ENCODE data around the gene MDGA2.

MDGA2 gene

DNA sequence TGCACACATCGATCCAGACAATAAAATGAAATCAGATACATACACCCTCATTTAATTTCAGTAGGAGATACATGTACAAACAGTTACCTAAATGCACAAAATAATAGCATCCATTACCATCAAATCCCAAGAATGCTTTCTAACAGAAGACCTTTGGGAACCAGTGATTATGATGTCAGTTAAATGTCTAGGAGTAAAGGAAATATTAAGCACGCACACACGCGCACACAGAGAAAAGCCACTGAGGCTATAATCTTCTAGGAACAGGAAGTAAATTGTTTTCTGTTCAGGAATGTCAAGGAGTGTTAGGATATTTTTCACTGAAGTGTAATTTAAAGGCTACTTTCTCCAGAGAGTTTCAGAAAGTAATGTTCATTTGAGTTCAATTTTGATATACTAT lies 250.1 kb downstream of the MDGA2 start:
- TF ChIP-seq, protein P1, sequence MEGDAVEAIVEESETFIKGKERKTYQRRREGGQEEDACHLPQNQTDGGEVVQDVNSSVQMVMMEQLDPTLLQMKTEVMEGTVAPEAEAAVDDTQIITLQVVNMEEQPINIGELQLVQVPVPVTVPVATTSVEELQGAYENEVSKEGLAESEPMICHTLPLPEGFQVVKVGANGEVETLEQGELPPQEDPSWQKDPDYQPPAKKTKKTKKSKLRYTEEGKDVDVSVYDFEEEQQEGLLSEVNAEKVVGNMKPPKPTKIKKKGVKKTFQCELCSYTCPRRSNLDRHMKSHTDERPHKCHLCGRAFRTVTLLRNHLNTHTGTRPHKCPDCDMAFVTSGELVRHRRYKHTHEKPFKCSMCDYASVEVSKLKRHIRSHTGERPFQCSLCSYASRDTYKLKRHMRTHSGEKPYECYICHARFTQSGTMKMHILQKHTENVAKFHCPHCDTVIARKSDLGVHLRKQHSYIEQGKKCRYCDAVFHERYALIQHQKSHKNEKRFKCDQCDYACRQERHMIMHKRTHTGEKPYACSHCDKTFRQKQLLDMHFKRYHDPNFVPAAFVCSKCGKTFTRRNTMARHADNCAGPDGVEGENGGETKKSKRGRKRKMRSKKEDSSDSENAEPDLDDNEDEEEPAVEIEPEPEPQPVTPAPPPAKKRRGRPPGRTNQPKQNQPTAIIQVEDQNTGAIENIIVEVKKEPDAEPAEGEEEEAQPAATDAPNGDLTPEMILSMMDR (IDR thresholded peaks at IDR 0.05; ENCODE audit: insufficient read depth, low read length, poor library complexity, severe bottlenecking): no peak
- Histone ChIP-seq H3K27me3 (replicated peaks; ENCODE audit: control insufficient read depth, insufficient read depth, low read length) (no peaks in the 10 kb centered on the region), H3K4me3 (replicated peaks; ENCODE audit: low read depth, low read length) (no peak overlapping the region), H3K36me3 (ENCODE audit: control insufficient read depth, insufficient read depth, low read length) (no peaks in the 10 kb centered on the region)
- DNase-seq (ENCODE audit: extremely low read depth, insufficient read length): no peak

DNA sequence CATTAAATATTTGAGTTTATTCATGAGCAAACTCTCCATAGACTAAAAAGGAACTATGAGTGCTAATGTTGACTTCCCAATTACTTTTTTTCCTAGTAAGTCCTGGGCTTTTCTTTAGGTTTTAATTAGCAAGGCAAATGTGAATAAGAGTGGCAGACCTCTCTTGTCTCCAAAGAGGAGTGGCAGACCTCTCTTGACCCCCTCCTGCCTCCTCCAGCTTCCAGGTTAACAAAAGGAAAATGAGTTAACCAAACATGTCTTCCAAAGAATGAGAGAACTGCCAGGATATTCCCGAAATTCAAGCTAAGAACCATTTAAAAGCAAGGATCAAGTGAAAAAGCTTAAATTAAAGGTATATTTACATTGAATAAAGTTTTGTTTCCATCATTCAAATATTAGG lies 253.2 kb downstream of the MDGA2 start:
- no peaks in the 10 kb centered on the region for H3K27me3 ChIP-seq (replicated peaks; ENCODE audit: control insufficient read depth, insufficient read depth, low read length)

DNA sequence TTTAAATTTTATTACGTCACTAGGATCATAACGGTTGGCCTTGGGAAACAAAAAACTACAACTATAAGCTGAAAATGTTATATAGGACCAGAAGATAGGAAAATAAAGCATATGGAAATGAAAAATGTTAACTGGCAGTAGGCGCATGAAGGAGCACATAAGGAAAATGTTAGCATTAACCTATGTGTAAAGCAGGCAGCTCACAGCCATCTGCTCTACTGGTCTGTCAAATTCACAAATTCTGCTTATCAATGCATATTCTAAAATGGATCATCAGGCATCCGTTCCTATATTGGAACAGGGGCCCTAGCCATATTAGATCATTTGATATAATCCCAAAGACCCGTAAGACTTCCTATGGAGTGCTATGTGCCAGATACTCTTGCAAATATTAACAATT lies 263.9 kb downstream of the MDGA2 start:
- no peak for DNase-seq (ENCODE audit: extremely low read depth, insufficient read length)
- TF ChIP-seq, protein P1 (IDR thresholded peaks at IDR 0.05; ENCODE audit: insufficient read depth, low read length, poor library complexity, severe bottlenecking): no peak
- H3K4me3 ChIP-seq (replicated peaks; ENCODE audit: low read depth, low read length): no peak overlapping the region
- H3K27me3 ChIP-seq (replicated peaks; ENCODE audit: control insufficient read depth, insufficient read depth, low read length): no peaks in the 10 kb centered on the region
- no peaks in the 10 kb centered on the region for H3K36me3 ChIP-seq (ENCODE audit: control insufficient read depth, insufficient read depth, low read length)

More for the DNA sequence above, 253.2 kb downstream of the MDGA2 start:
- no peak for DNase-seq (ENCODE audit: extremely low read depth, insufficient read length)
- TF ChIP-seq, protein P1 (IDR thresholded peaks at IDR 0.05; ENCODE audit: insufficient read depth, low read length, poor library complexity, severe bottlenecking): no peak
- no peaks in the 10 kb centered on the region for H3K36me3 ChIP-seq (ENCODE audit: control insufficient read depth, insufficient read depth, low read length)
- H3K4me3 ChIP-seq (replicated peaks; ENCODE audit: low read depth, low read length): no peak overlapping the region

DNA sequence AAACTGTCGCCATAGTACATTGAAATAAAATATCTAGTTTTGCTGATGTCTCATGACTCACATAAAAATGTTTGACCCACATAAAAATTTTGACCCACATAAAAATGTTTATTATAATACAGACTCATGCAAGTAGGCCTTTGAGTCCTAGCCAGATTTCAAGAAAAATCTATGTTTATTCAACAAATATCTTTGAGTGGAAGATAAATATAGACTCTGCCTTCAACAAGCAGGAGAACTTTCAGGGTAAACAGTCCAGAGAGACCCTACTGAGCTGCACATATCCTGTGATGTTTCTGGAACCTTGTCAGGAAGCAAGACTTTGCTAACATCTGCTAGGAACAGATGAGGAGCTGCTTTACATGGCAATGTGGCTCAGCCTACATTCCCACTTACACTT lies 283.1 kb downstream of the MDGA2 start:
- TF ChIP-seq, protein P1 (IDR thresholded peaks at IDR 0.05; ENCODE audit: insufficient read depth, low read length, poor library complexity, severe bottlenecking): no peak
- no peaks in the 10 kb centered on the region for H3K36me3 ChIP-seq (ENCODE audit: control insufficient read depth, insufficient read depth, low read length)
- no peaks in the 10 kb centered on the region for H3K27me3 ChIP-seq (replicated peaks; ENCODE audit: control insufficient read depth, insufficient read depth, low read length)
- DNase-seq (ENCODE audit: extremely low read depth, insufficient read length): no peak
- no peak overlapping the region for H3K4me3 ChIP-seq (replicated peaks; ENCODE audit: low read depth, low read length)

DNA sequence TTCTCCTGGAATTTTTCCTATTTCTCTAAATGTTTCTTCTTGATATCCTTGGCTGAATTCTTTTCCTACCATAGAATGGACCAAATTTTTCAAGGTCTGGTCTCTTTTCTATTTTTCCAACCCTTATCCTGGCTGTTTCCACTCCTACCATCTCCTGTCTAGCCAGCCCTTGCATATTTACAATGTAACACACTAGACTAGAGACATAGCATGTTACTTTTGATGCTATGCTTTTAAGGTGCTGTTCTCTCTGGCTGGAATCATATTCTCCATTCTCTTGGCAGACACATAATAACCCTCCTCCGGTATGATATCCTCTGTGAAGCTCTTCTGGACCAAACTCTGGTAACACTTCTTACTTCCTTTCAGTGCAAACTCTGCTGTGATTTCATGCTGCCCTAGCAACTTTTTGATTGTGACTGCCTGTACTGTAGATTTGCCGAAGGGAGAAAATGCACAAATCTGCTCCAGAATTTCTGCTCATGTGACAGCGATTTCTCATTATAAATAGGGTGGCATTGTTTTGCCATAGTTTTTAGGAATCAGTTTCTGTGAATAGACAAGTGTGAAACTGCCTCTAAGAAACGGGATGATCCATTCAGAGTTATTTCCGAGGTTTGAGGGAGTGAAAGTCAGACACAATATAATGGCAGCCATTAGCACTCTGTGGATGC lies 284.4 kb downstream of the MDGA2 start:
- DNase-seq (ENCODE audit: extremely low read depth, insufficient read length): no peak
- TF ChIP-seq, protein P1 (IDR thresholded peaks at IDR 0.05; ENCODE audit: insufficient read depth, low read length, poor library complexity, severe bottlenecking): no peak

DNA sequence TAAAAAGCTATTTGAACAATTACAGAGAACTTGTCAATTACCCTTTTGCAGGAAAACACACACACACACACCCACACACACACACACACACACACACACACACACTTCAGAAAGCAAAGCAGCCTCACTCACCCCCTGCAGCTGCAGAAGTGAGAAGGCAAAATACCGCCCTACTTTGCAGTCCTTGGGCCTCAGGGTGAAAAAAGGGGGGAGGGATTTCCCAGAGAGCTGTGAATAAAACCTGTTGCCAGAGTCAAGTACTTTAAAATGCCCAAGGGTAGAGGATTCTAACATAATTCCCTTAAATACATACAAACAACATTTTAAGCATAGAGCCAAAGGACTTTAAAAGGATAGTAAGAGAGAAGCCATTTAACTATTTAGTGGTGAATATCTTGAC lies 285.9 kb downstream of the MDGA2 start:
- no peaks in the 10 kb centered on the region for H3K36me3 ChIP-seq (ENCODE audit: control insufficient read depth, insufficient read depth, low read length)
- TF ChIP-seq, protein P1 (IDR thresholded peaks at IDR 0.05; ENCODE audit: insufficient read depth, low read length, poor library complexity, severe bottlenecking): no peak
- DNase-seq (ENCODE audit: extremely low read depth, insufficient read length): no peak
- H3K27me3 ChIP-seq (replicated peaks; ENCODE audit: control insufficient read depth, insufficient read depth, low read length): no peaks in the 10 kb centered on the region
- H3K4me3 ChIP-seq (replicated peaks; ENCODE audit: low read depth, low read length): no peak overlapping the region

More for the DNA sequence above, 284.4 kb downstream of the MDGA2 start:
- Histone ChIP-seq H3K36me3 (ENCODE audit: control insufficient read depth, insufficient read depth, low read length) (no peaks in the 10 kb centered on the region), H3K4me3 (replicated peaks; ENCODE audit: low read depth, low read length) (no peak overlapping the region), H3K27me3 (replicated peaks; ENCODE audit: control insufficient read depth, insufficient read depth, low read length) (no peaks in the 10 kb centered on the region)

Measured in GM06990 (cell line).